ENCODE measurements around the gene FOXC1. TPM values are rescaled to one million over a fixed set of nuclear protein-coding genes. Genes with fewer than 3 reads are reported as not detected.

The FOXC1 gene
- total and polyA plus RNA-seq, 9 donors, result 1.1 to 4.1 (median 2.4) TPM

- Histone ChIP-seq H3K27me3 (ENCODE audit: control insufficient read depth, insufficient read depth, low read length) (peaks cover 2% of the 10 kb centered on the region), H3K9me3 (replicated peaks; ENCODE audit: control insufficient read depth, low read depth, low read length) (no peaks in the 10 kb centered on the region), H3K36me3 (ENCODE audit: control insufficient read depth, insufficient read depth, low read length) (no peaks in the 10 kb centered on the region), H3K4me3 (ENCODE audit: low read length) (no peak overlapping the region), H3K27ac (ENCODE audit: low read length) (no peak overlapping the region), H3K4me1 (ENCODE audit: control insufficient read depth, insufficient read depth, low read length) (peaks cover 7% of the 10 kb centered on the region)
- no peak for DNase-seq
- WGBS (ENCODE audit: insufficient coverage), result 71% methylated on average over 7 of the region's 8 CpGs
Observed at GRCh38 chr6:1640476-1640875, 30.8 kb downstream of the FOXC1 start.

GRCh38 chr6:1641343-1641885 lies 31.7 kb downstream of the FOXC1 start:
- Histone ChIP-seq H3K27ac (ENCODE audit: low read length) (no peak overlapping the region), H3K36me3 (ENCODE audit: control insufficient read depth, insufficient read depth, low read length) (no peaks in the 10 kb centered on the region), H3K4me3 (ENCODE audit: low read length) (no peak overlapping the region), H3K4me1 (ENCODE audit: control insufficient read depth, insufficient read depth, low read length) (peaks cover 4% of the 10 kb centered on the region), H3K9me3 (replicated peaks; ENCODE audit: control insufficient read depth, low read depth, low read length) (no peaks in the 10 kb centered on the region), H3K27me3 (ENCODE audit: control insufficient read depth, insufficient read depth, low read length) (peaks cover 2% of the 10 kb centered on the region)
- DNase-seq, result no peak
- 69% methylated on average over 7 of the region's 12 CpGs for WGBS (ENCODE audit: insufficient coverage)

- H3K4me1 ChIP-seq (ENCODE audit: control insufficient read depth, insufficient read depth, low read length), result peaks cover 4% of the 10 kb centered on the region
- peaks cover 2% of the 10 kb centered on the region for H3K27me3 ChIP-seq (ENCODE audit: control insufficient read depth, insufficient read depth, low read length)
- H3K27ac ChIP-seq (ENCODE audit: low read length), result no peak overlapping the region
- no peaks in the 10 kb centered on the region for H3K36me3 ChIP-seq (ENCODE audit: control insufficient read depth, insufficient read depth, low read length)
- H3K4me3 ChIP-seq (ENCODE audit: low read length), result no peak overlapping the region
- 41% methylated on average over 7 of the region's 7 CpGs for WGBS (ENCODE audit: insufficient coverage)
- H3K9me3 ChIP-seq (replicated peaks; ENCODE audit: control insufficient read depth, low read depth, low read length), result no peaks in the 10 kb centered on the region
- no peak for DNase-seq
Observed at GRCh38 chr6:1643111-1643510, 33.4 kb downstream of the FOXC1 start.

GRCh38 chr6:1643830-1644445 lies 34.2 kb downstream of the FOXC1 start:
- DNase-seq, result no peak

GRCh38 chr6:1644516-1645060 lies 34.9 kb downstream of the FOXC1 start:
- no peak overlapping the region for H3K4me3 ChIP-seq (ENCODE audit: low read length)
- peaks cover 4% of the 10 kb centered on the region for H3K4me1 ChIP-seq (ENCODE audit: control insufficient read depth, insufficient read depth, low read length)
- peaks cover 2% of the 10 kb centered on the region for H3K27me3 ChIP-seq (ENCODE audit: control insufficient read depth, insufficient read depth, low read length)
- 59% methylated on average over 7 of the region's 12 CpGs for WGBS (ENCODE audit: insufficient coverage)
- H3K36me3 ChIP-seq (ENCODE audit: control insufficient read depth, insufficient read depth, low read length), result no peaks in the 10 kb centered on the region
- H3K9me3 ChIP-seq (replicated peaks; ENCODE audit: control insufficient read depth, low read depth, low read length), result no peaks in the 10 kb centered on the region
- no peak for DNase-seq
- H3K27ac ChIP-seq (ENCODE audit: low read length), result no peak overlapping the region

More at GRCh38 chr6:1643830-1644445, 34.2 kb downstream of the FOXC1 start:
- Histone ChIP-seq H3K36me3 (ENCODE audit: control insufficient read depth, insufficient read depth, low read length) (no peaks in the 10 kb centered on the region), H3K27me3 (ENCODE audit: control insufficient read depth, insufficient read depth, low read length) (peaks cover 2% of the 10 kb centered on the region), H3K4me3 (ENCODE audit: low read length) (no peak overlapping the region), H3K27ac (ENCODE audit: low read length) (no peak overlapping the region), H3K4me1 (ENCODE audit: control insufficient read depth, insufficient read depth, low read length) (peaks cover 4% of the 10 kb centered on the region), H3K9me3 (replicated peaks; ENCODE audit: control insufficient read depth, low read depth, low read length) (no peaks in the 10 kb centered on the region)
- 79% methylated on average over 17 of the region's 18 CpGs for WGBS (ENCODE audit: insufficient coverage)

- 72% methylated on average over 14 of the region's 14 CpGs for WGBS (ENCODE audit: insufficient coverage)
- Histone ChIP-seq H3K4me3 (ENCODE audit: low read length) (no peak overlapping the region), H3K27ac (ENCODE audit: low read length) (no peak overlapping the region), H3K27me3 (ENCODE audit: control insufficient read depth, insufficient read depth, low read length) (peaks cover 2% of the 10 kb centered on the region), H3K4me1 (ENCODE audit: control insufficient read depth, insufficient read depth, low read length) (peaks cover 4% of the 10 kb centered on the region), H3K36me3 (ENCODE audit: control insufficient read depth, insufficient read depth, low read length) (no peaks in the 10 kb centered on the region), H3K9me3 (replicated peaks; ENCODE audit: control insufficient read depth, low read depth, low read length) (no peaks in the 10 kb centered on the region)
- no peak for DNase-seq
Observed at GRCh38 chr6:1645466-1646185, 35.9 kb downstream of the FOXC1 start.

- Histone ChIP-seq H3K4me3 (ENCODE audit: low read length) (no peak overlapping the region), H3K4me1 (ENCODE audit: control insufficient read depth, insufficient read depth, low read length) (no peaks in the 10 kb centered on the region), H3K36me3 (ENCODE audit: control insufficient read depth, insufficient read depth, low read length) (no peaks in the 10 kb centered on the region), H3K27ac (ENCODE audit: low read length) (no peak overlapping the region), H3K9me3 (replicated peaks; ENCODE audit: control insufficient read depth, low read depth, low read length) (no peaks in the 10 kb centered on the region), H3K27me3 (ENCODE audit: control insufficient read depth, insufficient read depth, low read length) (no peaks in the 10 kb centered on the region)
- no peak for DNase-seq
- 94% methylated on average over 2 of the region's 3 CpGs for WGBS (ENCODE audit: insufficient coverage)
Observed at GRCh38 chr6:1651362-1651761, 41.6 kb downstream of the FOXC1 start.

GRCh38 chr6:1652842-1653241 lies 43.1 kb downstream of the FOXC1 start:
- H3K27me3 ChIP-seq (ENCODE audit: control insufficient read depth, insufficient read depth, low read length), result no peaks in the 10 kb centered on the region
- no peaks in the 10 kb centered on the region for H3K4me1 ChIP-seq (ENCODE audit: control insufficient read depth, insufficient read depth, low read length)
- no peaks in the 10 kb centered on the region for H3K9me3 ChIP-seq (replicated peaks; ENCODE audit: control insufficient read depth, low read depth, low read length)
- H3K4me3 ChIP-seq (ENCODE audit: low read length), result no peak overlapping the region
- 96% methylated on average over 7 of the region's 10 CpGs for WGBS (ENCODE audit: insufficient coverage)
- no peaks in the 10 kb centered on the region for H3K36me3 ChIP-seq (ENCODE audit: control insufficient read depth, insufficient read depth, low read length)
- H3K27ac ChIP-seq (ENCODE audit: low read length), result no peak overlapping the region
- DNase-seq, result no peak

- Histone ChIP-seq H3K9me3 (replicated peaks; ENCODE audit: control insufficient read depth, low read depth, low read length) (no peaks in the 10 kb centered on the region), H3K4me1 (ENCODE audit: control insufficient read depth, insufficient read depth, low read length) (no peaks in the 10 kb centered on the region), H3K27ac (ENCODE audit: low read length) (no peak overlapping the region), H3K4me3 (ENCODE audit: low read length) (no peak overlapping the region), H3K27me3 (ENCODE audit: control insufficient read depth, insufficient read depth, low read length) (no peaks in the 10 kb centered on the region), H3K36me3 (ENCODE audit: control insufficient read depth, insufficient read depth, low read length) (no peaks in the 10 kb centered on the region)
- no CpG with 5 or more reads among the region's 4 CpGs for WGBS (ENCODE audit: insufficient coverage)
- DNase-seq, result peak; percentile 61
Observed at GRCh38 chr6:1654054-1654453, 44.3 kb downstream of the FOXC1 start.

- Histone ChIP-seq H3K4me3 (ENCODE audit: low read length) (no peak overlapping the region), H3K9me3 (replicated peaks; ENCODE audit: control insufficient read depth, low read depth, low read length) (no peaks in the 10 kb centered on the region), H3K36me3 (ENCODE audit: control insufficient read depth, insufficient read depth, low read length) (no peaks in the 10 kb centered on the region), H3K27me3 (ENCODE audit: control insufficient read depth, insufficient read depth, low read length) (no peaks in the 10 kb centered on the region), H3K4me1 (ENCODE audit: control insufficient read depth, insufficient read depth, low read length) (no peaks in the 10 kb centered on the region), H3K27ac (ENCODE audit: low read length) (no peak overlapping the region)
- DNase-seq, result no peak
- 43% methylated on average over 12 of the region's 13 CpGs for WGBS (ENCODE audit: insufficient coverage)
Observed at GRCh38 chr6:1657116-1657770, 47.5 kb downstream of the FOXC1 start.

Measured in muscle of leg (tissue), 11 donors.